Measurements from ENCODE around the gene MAP3K12. TPM values are rescaled to one million over a fixed set of nuclear protein-coding genes. Genes with fewer than 3 reads are reported as not detected.
A peak's percentile ranks its signal among the peaks of the same experiment; 100 is the strongest.

The MAP3K12 gene
- total and polyA plus RNA-seq, 2 of the 4 experiments (the other 2 are of a cell fraction): 29.0 to 52.5 TPM

GRCh38 chr12:53481939-53482586 is 17.2 kb downstream of the MAP3K12 start:
- Histone ChIP-seq H2BK15ac (ENCODE audit: low read depth, low read length) (no peak overlapping the region), H3K4me2 (ENCODE audit: low read depth, low read length) (no peak overlapping the region), H3K4ac (ENCODE audit: low read depth, low read length) (no peak overlapping the region), H3K4me3 (ENCODE audit: insufficient read depth, low read depth, low read length) (no peak overlapping the region), H3K36me3 (ENCODE audit: control insufficient read depth, insufficient read depth, low read length) (peaks cover 79% of the 10 kb centered on the region), H3K23ac (ENCODE audit: low read depth, low read length) (no peak overlapping the region), H3K79me1 (ENCODE audit: low read depth in 1 of 2, low read length in 2 of 2) (peaks cover 29 to 88% of the 10 kb centered on the region in 2 experiments), H2AFZ (replicated peaks; ENCODE audit: low read length, poor library complexity) (no peak overlapping the region), H3K14ac (replicated peaks; ENCODE audit: low read depth, low read length) (no peak overlapping the region), H2BK5ac (ENCODE audit: low read depth, low read length, poor library complexity, severe bottlenecking) (no peak overlapping the region), H4K91ac (ENCODE audit: insufficient read depth, low read depth, low read length) (no peak overlapping the region), H3K9me1 (ENCODE audit: insufficient read depth, low read length) (peaks cover 16% of the 10 kb centered on the region; the same call in 1 of the 2 replicates), H4K20me1 (ENCODE audit: insufficient read depth, low read length) (peaks cover 86% of the 10 kb centered on the region), H2BK120ac (ENCODE audit: low read depth, low read length) (no peak overlapping the region), H3K9ac (ENCODE audit: low read depth, low read length) (no peak overlapping the region), H2AK5ac (ENCODE audit: low read depth, low read length) (no peak overlapping the region), H3K18ac (ENCODE audit: low read depth, low read length) (no peak overlapping the region), H3K4me1 (ENCODE audit: control insufficient read depth, insufficient read depth, low read length) (peaks cover 12% of the 10 kb centered on the region), H2AK9ac (replicated peaks; ENCODE audit: low read depth, low read length, poor library complexity) (peak overlapping the region; percentile 5), H2BK20ac (ENCODE audit: low read depth, low read length) (no peak overlapping the region), H3K56ac (ENCODE audit: extremely low read depth, insufficient read depth, low read length) (no peak overlapping the region), H3K27ac (ENCODE audit: insufficient read depth, low read length) (no peak overlapping the region), H4K5ac (ENCODE audit: low read depth, low read length) (no peak overlapping the region), H4K8ac (ENCODE audit: low read depth in 2 of 2, low read length in 2 of 2) (no peak overlapping the region), H3K27me3 (ENCODE audit: control insufficient read depth, insufficient read depth, low read length) (no peaks in the 10 kb centered on the region), H3K9me3 (ENCODE audit: control insufficient read depth, insufficient read depth, low read length) (no peaks in the 10 kb centered on the region)
- dilution Hi-C loops (cut with HindIII; ENCODE audit: low sequenced_read_pairs, unreplicated experiment) (no loop called here), intact Hi-C loops (cut with micrococcal nuclease) (no loop called here), in situ Hi-C loops (cut with MboI; ENCODE audit: low sequenced_read_pairs) (no loop called here)
- TF ChIP-seq RCOR1 (IDR thresholded peaks at IDR 0.05; ENCODE audit: insufficient replicate concordance, low read length) (no peak), CTCF (conservative IDR thresholded peaks at IDR 0.05; ENCODE audit: low read depth, low read length) (peak; percentile 17; the same call in 1 of the 2 replicates), POLR2A (IDR thresholded peaks at IDR 0.05; ENCODE audit: low read depth, low read length) (no peak), RAD21 (IDR thresholded peaks at IDR 0.05; ENCODE audit: low read length) (peak; percentile 9; the same call in 1 of the 2 replicates)
- peak; percentile 5; the same call in 1 of the 2 replicates for ATAC-seq (ENCODE audit: low read depth)
- ChIA-PET POLR2A (ENCODE audit: unreplicated experiment) (no interaction called here), CTCF (interaction anchor here (1.2 to 1.7 kb wide), 2 partner anchors 10 to 27 kb away, joined by 3 to 14 read pairs; no protein-coding TSS in a partner anchor)
- no peak for DNase-seq
- no TSS peak for BruUV-seq (replicated peaks)
- WGBS, 2 experiments (ENCODE audit: extremely low coverage in 2 of 2, insufficient read length in 1 of 2): no CpG with 5 or more reads among the region's 9 CpGs

All from IMR-90 (cell line).